HG02678 (cell line): ENCODE results near the gene ACAA1.

Experiments used
- ATAC-seq: cut with Tn5 transposase; IDR thresholded peaks from one replicate; pipeline ENCODE4 v1.9.1; 2021; ENCODE audit warnings: mild to moderate bottlenecking, moderate library complexity; ENCODE audit not compliant: unreplicated experiment

Gene ACAA1

GRCh38 chr3:38154625-38155255 lies 17.8 kb upstream of the ACAA1 start:
- ATAC-seq, result no peak

GRCh38 chr3:38154033-38154494 lies 17.1 kb upstream of the ACAA1 start:
- no peak for ATAC-seq

- ATAC-seq, result no peak
These were observed 16.3 kb upstream of the ACAA1 start for GRCh38 chr3:38153221-38153620.

GRCh38 chr3:38152609-38153008 lies 15.7 kb upstream of the ACAA1 start:
- ATAC-seq, result no peak

- no peak for ATAC-seq
These were observed 14.8 kb upstream of the ACAA1 start for GRCh38 chr3:38151667-38152265.

- no peak for ATAC-seq
These were observed 14.0 kb upstream of the ACAA1 start for GRCh38 chr3:38150780-38151528.

- ATAC-seq, result no peak
These were observed 12.8 kb upstream of the ACAA1 start for GRCh38 chr3:38149708-38150107.

- no peak for ATAC-seq
These were observed 11.5 kb upstream of the ACAA1 start for GRCh38 chr3:38148311-38148882.

GRCh38 chr3:38147421-38147820 lies 10.5 kb upstream of the ACAA1 start:
- no peak for ATAC-seq

GRCh38 chr3:38146504-38146903 lies 9.6 kb upstream of the ACAA1 start:
- no peak for ATAC-seq

GRCh38 chr3:38143511-38143910 lies 6.6 kb upstream of the ACAA1 start:
- ATAC-seq, result no peak

GRCh38 chr3:38142959-38143358 lies 6.0 kb upstream of the ACAA1 start:
- ATAC-seq, result no peak

GRCh38 chr3:38141952-38142273 lies 5.0 kb upstream of the ACAA1 start:
- ATAC-seq, result no peak

GRCh38 chr3:38141173-38141951 lies 4.4 kb upstream of the ACAA1 start:
- ATAC-seq, result no peak

GRCh38 chr3:38140326-38141172 lies 3.6 kb upstream of the ACAA1 start:
- ATAC-seq, result no peak

- ATAC-seq, result no peak
These were observed 2.7 kb upstream of the ACAA1 start for GRCh38 chr3:38139652-38140051.

- no peak for ATAC-seq
These were observed 2.3 kb upstream of the ACAA1 start for GRCh38 chr3:38139191-38139590.

- ATAC-seq, result peak; percentile 41
These were observed 1.6 kb upstream of the ACAA1 start, which contains the start of gene MYD88 for GRCh38 chr3:38138349-38139190. Gene MYD88 (plus strand): TSS chr3:38138661. CDS start chr3:38138701, 40 bp downstream.
